Measurements from ENCODE around the gene STMN3. TPM values are rescaled to one million over a fixed set of nuclear protein-coding genes. Genes with fewer than 3 reads are reported as not detected.

Gene STMN3
- total RNA-seq, 1 experiment from 2014 or later = 138 TPM

GRCh38 chr20:63661108-63661507 is 7.9 kb upstream of the STMN3 start:
- no peaks in the 10 kb centered on the region for H4K20me1 ChIP-seq (ENCODE audit: insufficient read depth)
- TF ChIP-seq JUND (IDR thresholded peaks at IDR 0.05) (no peak), YY1 (IDR thresholded peaks at IDR 0.05; ENCODE audit: extremely low read depth, insufficient replicate concordance, low read depth, low read length) (no peak), FOSL1 (IDR thresholded peaks at IDR 0.05; ENCODE audit: low read depth) (no peak), SIN3A (IDR thresholded peaks at IDR 0.05; ENCODE audit: low read depth) (no peak), REST (IDR thresholded peaks at IDR 0.05; ENCODE audit: low read depth) (no peak), CTCF (IDR thresholded peaks at IDR 0.05 in 2 of 3, conservative IDR thresholded peaks at IDR 0.05 in 1 of 3; ENCODE audit: borderline replicate concordance in 1 of 3, insufficient read depth in 1 of 3, low read depth in 2 of 3, low read length in 2 of 3) (no peak), CBX3 (IDR thresholded peaks at IDR 0.05; ENCODE audit: low read depth) (no peak), RAD21 (IDR thresholded peaks at IDR 0.05; ENCODE audit: low read depth) (no peak), ZBTB33 (IDR thresholded peaks at IDR 0.05; ENCODE audit: extremely low read depth, insufficient replicate concordance, low read length) (no peak), EGR1 (IDR thresholded peaks at IDR 0.05; ENCODE audit: low read depth) (no peak), SP1 (IDR thresholded peaks at IDR 0.05; ENCODE audit: low read depth) (no peak), EZH2phosphoT487 (IDR thresholded peaks at IDR 0.05; ENCODE audit: borderline replicate concordance) (no peak), TCF7L2 (IDR thresholded peaks at IDR 0.05; ENCODE audit: borderline replicate concordance, extremely low read depth, insufficient read depth, insufficient read length) (no peak), MAX (IDR thresholded peaks at IDR 0.05) (no peak)
- H3K36me3 ChIP-seq (ENCODE audit: control insufficient read depth in 1 of 2, insufficient read depth in 2 of 2, low read length in 2 of 2) = peaks cover 12 to 23% of the 10 kb centered on the region in 2 experiments
- no peak overlapping the region for H3K27ac ChIP-seq (ENCODE audit: low read depth, low read length)
- H3K4me3 ChIP-seq (replicated peaks in 1 of 2; ENCODE audit: low read depth in 1 of 2, low read length in 2 of 2) = no peak overlapping the region
- ChIA-PET RAD21 (ENCODE audit: low non-redundant PET in 1 of 2, low total read pairs in 2 of 2, uncharacterized antibody in 2 of 2, unreplicated experiment in 2 of 2) (no interaction called here), POLR2A (no interaction called here), CTCF (no interaction called here)
- intact Hi-C loops (cut with micrococcal nuclease) = no loop called here
- no peak overlapping the region for H3K4me2 ChIP-seq (ENCODE audit: low read length)
- peaks cover 60% of the 10 kb centered on the region for H3K79me2 ChIP-seq (ENCODE audit: insufficient read depth, low read length)
- BruUV-seq (replicated peaks) = no TSS peak
- ATAC-seq (no peak), DNase-seq (ENCODE audit: low read depth, low spot score) (no peak)
- no peaks in the 10 kb centered on the region for H3K9me2 ChIP-seq (ENCODE audit: insufficient read depth)
- H2AFZ ChIP-seq (ENCODE audit: low read depth, low read length, poor library complexity, severe bottlenecking) = no peak overlapping the region
- no peaks in the 10 kb centered on the region for H3K27me3 ChIP-seq (ENCODE audit: insufficient read depth, low read length)
- H3K4me1 ChIP-seq (ENCODE audit: control insufficient read depth in 1 of 2, insufficient read depth in 2 of 2, low read length in 2 of 2) = peaks cover 10 to 27% of the 10 kb centered on the region in 2 experiments
- H3K9ac ChIP-seq (ENCODE audit: low read length) = no peak overlapping the region
- no peaks in the 10 kb centered on the region for H3K9me3 ChIP-seq (ENCODE audit: control insufficient read depth in 1 of 2, insufficient read depth in 1 of 2, low read depth in 1 of 2, low read length in 2 of 2)
